NCI-H524 (cell line): ENCODE measurements around the gene RNF126.
"Not testable (repeated sequence)": the region's sequence is repeated elsewhere in the genome, so short reads cannot be mapped to it uniquely, and the experiment has no call there.

Source experiments
- DNase-seq, 2 experiments: peaks; one replicate each; lab custom pipeline; 2025; lab: John Stamatoyannopoulos, UW

Gene RNF126

DNA sequence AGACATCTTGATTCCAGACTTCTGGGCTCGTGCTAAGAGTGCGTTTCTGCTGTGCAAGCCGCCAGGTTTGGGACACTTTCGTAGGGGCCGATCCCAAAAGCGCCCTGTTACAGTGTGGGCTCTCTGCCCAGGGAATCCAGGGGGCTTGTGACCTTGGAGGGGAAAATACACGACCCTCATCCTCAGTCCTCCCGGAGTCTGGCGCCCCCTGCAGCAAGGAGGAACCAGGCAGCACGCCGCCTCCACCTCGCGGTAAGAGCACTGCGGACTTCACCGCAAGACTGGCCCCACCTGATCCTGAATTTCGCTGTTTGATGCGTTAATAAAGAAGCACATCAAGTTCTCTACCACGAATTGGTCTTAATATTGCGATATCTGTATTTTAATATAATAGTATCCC, 34.8 kb downstream of the RNF126 start:
- DNase-seq = no peak

DNA sequence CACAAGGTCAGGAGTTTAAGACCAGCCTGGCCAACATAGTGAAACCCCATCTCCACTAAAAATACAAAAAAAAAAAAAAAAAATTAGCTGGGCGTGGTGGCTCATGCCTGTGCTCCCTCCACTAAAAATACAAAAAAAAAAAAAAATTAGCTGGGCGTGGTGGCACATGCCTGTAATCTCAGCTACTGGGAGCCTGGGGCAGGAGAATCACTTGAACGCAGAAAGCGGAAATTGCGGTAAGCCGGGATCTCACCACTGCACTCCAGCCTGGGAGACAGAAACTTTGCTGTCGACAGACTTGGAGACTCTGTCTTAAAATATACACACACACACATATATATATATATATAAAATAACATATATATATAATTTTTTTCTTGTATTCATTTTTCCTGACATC, 36.4 kb downstream of the RNF126 start:
- DNase-seq = not testable (repeated sequence)

DNA sequence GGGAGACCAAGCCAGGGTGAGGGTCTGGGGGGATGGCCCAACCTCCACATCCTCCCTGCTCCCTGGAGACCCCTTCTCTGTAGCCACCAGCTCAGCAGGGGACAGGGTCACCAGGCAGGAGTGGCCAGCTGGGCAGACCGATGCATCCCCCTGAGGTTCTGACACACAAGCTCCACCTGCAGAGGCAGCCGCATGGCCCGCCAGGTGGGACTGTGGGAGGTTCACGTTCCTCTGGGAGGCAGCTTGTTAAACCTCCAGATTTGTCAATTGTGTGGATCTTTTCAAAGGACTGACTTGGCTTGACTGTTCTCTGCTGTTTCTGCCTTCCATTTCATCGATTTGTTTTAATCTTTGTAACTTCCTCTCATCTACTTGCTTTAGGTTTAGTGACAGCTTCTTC, 37.8 kb downstream of the RNF126 start:
- no peak for DNase-seq

DNA sequence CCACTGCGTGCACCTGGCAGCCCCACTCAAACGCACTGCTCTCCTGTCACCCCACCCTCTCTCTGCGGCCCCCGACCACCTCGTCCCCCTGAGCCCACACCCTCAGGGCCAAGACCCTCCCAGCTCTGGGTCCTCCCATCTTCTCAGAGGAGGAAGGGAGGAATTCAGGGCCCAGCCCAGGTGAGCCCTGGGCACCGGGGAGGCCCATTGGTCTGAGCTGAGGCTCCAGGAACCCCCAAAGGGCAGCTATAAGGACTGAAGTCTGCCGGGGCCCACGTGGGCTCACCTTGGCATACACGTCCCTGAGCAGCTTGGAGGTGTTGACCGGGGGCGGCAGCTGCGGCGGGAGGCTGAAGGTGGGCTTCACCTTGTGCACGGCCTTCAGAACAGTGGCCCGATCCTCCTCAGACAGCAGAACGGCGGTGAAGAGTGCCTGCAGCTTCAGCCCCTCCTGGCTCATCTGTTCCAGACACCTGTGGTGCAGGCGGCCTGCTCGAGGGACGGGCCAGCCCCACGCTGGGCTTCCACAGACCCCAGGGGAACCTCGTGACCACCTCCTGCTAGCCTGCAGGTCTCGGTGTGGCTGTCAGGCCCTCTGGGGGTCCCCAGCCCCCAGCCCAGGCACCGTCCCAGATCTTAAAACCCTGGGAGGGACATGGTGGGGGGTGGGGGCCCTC, 38.4 kb downstream of the RNF126 start:
- no peak for DNase-seq

DNA sequence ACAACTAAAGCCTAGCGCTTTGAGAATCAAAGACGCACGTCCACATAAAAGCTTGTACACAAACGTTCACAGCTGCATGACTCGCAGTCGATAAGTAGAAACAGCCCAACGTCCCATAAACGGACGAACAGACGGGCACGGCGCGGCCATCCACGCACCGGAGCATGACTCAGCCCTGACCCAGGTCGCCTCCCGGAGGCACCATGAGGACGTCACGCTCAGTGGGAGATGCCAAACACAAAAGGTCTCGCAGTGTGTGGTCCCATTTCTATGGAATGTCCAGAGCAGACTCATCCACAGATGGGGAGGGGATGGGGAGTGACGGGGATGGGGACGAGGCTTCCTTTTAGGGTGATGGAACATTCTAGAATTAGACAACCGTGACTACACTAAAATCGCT, 39.0 kb downstream of the RNF126 start:
- DNase-seq = no peak

DNA sequence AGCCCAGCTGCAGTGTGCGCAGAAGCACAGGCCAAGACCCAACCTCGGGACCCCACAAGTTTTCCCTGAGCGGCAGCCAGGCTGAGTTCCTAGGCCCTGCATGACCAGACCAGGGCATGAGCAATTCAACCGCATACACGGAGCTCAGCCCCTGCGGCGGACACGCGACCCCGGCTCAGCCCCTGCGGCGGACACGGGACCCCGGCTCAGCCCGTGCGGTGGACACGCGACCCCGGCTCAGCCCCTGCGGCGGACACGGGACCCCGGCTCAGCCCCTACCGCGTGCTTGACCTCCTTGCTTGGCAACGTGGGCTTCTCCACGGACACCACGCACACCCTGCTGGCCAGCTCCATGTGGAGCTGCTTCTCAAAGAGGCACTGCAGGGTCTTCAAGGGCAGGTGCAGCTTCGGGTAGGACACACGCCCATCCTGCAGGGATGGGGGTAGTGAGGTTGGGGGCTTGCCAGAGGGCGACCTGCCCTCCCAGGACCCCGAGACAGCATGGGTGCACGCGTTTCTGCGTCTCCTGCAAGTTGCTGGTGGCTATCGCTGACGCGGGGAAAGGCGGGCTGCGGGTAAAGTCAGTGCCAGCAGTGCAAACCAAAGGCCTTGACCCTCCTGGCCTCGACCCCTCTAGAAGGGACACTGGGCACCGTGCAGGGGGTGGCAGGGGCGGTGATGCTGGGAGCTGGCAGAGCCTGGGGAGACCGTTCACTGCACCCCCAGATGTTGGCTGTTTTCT, 39.7 kb downstream of the RNF126 start:
- no peak for DNase-seq

DNA sequence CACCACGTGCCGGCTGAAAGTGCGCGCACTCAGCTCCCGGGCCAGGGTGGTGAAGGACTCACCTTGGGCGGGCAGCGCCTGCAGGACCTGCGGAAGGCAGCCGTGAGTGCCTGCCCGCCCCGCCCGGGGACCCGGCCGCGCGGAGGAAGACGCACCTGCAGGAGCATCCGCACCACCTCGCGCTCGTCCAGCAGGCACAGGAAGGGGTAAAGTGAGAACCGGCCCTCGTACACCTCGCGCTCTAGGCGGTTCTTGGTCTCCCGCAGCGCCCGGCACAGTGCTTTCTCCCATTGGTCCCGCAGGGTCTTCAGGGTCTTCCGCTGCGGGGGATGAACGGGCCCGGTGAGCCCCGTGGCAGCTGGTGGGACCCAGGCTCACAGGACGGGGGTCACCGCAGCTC, 40.3 kb downstream of the RNF126 start:
- no peak for DNase-seq

DNA sequence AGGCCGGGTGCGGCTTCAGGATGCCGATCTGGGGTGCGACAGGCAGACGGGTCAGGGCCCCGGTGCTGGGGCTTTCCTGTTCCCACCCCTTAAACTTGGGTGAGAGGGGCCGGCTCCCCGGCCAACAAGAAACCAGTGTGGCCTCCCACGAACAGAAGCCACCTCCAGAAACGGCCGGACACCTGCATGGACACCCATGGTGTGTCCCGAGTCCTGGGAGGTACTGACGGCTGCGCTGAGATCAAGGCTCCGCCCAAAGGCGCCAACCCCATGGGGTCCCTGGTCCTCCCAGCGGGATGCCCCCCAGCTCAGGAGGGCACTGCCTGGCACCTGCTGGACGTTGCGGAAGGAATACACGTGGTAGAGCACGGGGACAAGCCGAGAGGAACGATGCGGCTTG, 41.2 kb downstream of the RNF126 start:
- no peak for DNase-seq

DNA sequence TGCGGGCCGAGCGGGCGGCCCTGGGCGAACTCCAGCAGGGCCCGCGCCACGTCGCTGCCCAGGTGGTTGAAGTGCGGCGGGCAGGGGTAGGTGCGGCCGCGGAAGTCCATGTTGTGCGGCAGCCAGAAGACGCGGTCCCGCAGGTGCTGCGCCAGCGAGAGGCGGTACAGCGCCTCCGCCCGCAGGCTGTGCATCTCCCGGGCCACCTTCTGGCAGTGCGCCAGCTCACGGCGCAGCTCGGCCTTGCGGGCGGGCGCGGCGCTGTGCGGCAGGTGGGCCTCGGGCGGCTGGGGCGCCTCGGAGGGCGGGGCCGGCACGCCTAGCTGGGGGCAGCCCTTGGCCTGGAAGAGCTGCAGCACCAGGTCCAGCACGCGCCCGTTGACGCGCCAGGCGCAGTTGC, 41.8 kb downstream of the RNF126 start:
- not testable (repeated sequence) for DNase-seq

DNA sequence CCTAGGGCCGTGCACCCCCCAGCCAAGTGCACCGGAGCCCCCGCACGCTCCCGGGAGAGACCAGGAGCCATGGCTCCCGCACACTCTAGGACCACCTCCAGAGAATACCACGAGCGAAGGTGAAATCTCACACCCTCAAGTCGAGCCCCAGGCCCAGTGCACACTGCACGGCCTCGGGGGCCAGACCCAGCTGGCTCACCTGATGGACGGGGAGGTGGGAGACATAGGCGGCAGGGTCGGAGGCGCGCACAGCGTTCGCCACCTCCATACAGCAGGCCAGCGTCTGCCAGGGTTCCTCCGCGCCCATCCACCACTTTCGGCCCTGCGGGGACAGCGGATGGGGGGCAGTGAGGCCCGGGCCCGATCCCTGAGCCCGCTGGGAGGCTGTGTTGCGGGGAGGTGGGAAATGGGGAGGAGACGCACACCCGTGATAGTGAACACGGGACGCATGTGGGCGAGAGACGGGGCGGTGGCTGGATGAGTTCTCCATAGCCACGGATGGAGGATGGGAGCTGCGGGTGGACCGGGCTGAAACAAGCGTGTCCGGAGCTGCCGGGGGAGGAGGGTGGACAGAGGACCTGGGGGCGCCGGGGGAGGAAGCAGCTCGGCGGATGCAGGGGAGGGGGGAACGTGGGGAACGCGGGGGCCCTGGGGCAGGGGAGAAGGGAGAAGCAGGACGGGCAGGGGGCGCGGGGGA, 42.7 kb downstream of the RNF126 start:
- DNase-seq = no peak

DNA sequence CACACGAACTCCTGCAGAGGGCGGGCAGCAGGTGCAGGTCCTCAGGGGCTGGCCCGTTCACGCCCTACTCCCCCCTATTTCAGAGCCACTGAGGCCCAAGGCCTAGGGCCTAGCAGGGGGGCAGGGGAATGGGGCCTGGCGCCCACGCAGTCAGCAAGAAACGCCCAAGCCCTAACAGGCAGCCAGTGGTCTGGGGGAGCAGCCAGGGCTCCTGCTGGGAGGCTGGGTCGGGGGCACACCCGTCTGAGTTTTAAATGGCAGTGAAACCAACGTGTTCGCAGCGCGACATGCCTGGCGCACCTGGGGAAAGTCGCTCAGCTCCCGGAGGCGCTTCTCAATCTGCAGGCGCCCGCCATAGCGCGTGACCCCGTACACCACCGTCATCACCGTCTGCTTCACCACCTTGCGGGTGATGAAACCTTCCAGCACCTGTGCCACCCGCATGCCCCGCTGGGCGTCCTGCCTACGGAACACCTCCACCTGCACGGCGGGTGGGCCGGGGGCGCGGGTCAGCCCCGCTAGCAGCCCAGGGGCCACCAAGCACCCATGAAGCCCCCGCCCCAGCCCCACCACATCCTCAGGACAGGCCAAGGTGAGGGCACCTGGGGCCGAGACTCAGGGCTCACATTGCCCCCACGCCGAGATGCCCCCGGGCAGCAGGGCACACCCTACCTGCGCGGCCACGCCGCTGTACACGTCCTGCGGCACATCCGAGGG, 43.6 kb downstream of the RNF126 start:
- no peak for DNase-seq

DNA sequence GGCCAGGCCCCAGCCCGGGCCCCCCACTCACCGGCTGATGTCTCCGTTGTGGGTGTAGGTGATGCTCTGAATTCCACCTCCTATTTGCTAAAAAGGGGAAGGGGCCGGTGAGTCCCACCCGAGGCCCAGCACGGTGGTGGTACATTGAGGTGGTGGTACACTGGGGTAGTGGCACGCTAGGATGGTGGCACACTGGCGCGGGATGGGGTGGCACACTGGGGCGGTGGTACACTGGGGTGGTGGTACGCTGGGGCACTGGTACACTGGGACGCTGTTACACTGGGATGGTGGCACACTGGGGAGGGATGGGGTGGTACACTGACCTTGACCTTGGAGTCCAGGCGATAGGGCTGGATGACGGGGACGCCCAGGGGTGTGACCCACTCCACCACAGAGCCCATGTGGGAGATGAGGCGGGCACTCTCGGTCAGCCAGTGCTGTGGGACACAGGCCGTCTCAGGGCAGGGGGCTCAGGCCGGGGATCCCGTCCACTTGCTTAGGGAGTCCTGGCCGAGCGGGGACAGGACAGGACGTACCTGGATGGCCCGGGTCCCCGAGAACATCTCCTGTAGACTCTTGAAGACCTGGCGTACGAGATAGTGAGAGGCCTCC, 44.2 kb downstream of the RNF126 start:
- no peak for DNase-seq

DNA sequence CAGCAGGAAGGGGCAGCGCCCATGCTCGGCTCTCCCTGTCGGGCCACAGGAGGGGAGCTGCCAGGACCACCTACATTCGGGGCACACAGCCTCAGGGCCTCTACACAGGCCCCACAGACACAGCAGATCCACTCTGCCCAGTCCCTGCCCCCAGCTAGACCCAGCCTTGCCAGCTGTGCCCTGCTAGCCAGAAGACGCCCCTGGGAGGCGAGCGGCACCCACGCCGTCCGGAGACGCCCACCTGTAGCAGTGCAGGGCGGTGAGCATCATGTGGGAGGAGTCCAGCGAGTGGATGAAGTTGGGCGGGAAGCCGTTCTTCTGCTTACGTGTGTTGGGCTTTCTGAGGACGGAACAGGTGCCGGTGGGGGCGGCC, 44.8 kb downstream of the RNF126 start:
- no peak for DNase-seq

DNA sequence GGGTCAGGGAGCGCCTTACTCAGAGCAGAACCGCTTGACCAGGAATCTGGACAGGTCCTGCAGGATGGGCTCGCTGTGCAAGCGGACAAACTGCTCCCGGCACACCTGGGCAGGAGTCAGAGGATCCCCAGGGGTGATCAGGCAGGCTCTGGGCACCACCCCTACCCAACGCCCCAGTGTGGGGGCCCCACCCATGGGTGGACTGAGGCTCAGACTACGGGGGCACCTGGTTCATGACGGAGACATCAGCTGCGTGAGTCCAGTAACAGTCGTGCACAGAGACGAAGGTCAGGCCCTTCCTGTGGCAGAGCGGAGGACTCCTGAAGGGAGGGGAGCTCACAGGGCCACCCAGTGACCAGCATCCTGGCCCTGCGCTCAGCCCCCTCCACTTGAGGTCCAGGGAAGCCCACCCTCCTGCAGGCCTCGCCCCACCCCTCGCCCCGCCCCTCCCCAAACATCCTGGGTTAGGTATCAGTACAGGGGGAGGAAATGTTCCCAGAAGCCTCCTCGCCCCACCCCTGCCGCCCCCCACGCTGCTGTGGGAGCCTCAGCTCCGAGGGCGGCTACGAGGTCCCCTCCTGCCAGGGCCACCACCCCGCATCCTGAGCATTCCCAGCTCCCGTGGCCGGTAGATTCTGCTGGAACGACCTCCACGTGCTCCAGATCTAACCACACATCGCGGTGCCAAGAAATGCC, 45.3 kb downstream of the RNF126 start:
- DNase-seq = no peak

DNA sequence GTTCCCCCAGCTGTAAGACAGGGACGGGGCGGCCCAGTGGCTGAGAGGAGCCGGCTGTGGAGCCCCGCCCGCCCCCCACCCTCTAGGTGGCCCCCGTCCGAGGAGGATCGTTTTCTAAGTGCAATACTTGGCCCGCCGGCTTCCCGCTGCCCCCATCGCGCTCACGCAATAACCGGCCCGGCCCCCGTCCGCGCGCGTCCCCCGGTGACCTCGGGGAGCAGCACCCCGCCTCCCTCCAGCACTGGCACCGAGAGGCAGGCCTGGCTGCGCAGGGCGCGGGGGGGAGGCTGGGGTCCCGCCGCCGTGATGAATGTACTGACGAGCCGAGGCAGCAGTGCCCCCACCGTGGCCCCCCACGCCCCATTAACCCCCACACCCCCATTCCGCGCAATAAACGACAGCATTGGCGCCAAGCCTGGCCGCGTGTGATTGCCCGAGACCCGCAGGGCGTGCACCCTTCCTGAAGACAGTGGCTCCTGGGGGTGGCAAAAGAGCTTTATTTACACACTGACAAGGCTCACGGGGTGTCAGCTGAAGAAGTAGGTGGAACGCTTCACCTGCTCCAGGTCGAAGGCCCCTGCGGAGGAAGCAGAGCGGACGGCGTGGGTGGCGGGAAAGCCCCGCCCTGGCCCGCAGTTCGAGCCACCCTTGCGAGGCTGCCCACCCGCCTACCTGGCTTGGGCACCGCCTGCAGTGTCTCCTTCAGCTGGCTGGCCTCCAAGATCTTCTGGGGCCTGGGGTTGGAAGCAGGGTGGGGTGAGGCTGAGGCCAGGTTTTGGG, 46.1 kb downstream of the RNF126 start:
- no peak for DNase-seq

DNA sequence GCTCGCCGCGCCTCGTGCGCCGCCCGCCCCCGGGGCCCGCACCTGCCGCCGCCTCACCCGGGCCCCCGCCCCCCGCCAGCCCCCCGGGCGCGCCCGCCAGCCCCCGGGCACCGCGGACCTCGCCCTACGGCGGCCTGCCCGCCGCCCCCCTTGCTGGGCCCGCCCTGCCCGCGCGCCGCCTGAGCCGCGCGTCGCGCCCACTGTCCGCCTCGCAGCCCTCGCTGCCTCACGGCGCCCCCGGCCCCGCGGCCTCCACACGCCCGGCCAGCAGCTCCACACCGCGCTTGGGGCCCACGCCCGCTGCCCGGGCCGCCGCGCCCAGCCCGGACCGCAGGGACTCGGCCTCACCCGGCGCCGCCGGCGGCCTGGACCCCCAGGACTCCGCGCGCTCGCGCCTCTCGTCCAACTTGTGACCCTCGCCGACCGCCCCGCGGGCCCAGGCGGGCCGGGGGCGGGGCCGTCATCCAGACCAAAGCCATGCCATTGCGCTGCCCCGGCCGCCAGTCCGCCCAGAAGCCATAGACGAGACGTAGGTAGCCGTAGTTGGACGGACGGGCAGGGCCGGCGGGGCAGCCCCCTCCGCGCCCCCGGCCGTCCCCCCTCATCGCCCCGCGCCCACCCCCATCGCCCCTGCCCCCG, 46.8 kb downstream of the RNF126 start:
- no peak for DNase-seq

DNA sequence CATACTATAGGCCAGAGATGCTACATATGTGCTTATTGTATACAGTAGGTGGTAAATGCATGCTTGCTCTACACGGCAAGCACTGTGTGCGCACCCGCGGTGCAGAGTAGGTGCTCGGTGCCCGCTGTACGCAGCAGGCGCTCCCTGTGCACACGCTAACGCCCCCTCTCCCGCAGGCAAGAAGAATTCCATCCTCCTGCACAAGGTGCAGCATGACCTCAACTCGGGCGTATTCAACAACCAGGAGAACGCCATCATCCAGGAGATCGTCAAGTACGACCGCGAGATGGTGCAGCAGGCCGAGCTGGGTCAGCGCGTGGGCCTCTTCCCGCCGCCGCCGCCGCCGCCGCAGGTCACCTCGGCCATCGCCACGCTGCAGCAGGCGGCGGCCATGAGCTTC, 47.4 kb downstream of the RNF126 start:
- no peak for DNase-seq

DNA sequence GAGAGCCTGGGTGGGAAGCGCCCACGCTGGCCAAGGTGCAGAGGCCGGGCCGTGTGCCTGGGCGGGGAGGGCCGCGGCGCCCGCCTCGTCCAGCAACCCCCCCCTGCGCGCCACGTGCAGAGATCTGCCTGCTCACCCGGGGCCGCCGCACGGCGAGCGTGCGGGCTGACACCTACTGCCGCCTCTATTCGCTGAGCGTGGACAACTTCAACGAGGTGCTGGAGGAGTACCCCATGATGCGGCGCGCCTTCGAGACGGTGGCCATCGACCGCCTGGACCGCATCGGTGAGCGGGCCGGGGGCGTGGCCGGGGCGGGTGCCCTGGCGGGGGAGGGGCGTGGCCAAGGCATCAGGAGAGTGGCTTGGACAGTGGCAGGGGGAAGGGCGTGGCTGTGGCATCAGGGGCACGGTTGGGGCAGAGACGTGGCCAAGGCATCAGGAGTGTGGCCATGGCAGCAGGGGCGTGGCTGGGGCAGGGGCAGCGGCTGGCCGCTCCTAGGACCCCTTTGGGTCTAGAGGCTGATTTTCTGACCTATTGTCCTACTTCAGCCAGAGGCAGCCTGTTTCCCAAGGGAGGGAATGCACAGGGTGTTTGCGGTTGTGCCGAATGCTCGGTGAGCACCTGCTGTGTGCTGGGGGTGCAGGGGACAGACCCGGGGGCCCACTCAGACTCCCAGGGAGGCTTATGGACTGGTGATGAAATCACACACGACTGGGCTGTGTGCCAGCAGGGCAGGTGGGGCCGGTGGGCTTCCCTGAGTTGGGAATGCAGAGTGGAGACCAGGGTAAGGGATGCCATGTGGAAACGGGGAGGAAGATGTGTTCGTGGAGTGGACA, 49.1 kb downstream of the RNF126 start:
- no peak for DNase-seq

DNA sequence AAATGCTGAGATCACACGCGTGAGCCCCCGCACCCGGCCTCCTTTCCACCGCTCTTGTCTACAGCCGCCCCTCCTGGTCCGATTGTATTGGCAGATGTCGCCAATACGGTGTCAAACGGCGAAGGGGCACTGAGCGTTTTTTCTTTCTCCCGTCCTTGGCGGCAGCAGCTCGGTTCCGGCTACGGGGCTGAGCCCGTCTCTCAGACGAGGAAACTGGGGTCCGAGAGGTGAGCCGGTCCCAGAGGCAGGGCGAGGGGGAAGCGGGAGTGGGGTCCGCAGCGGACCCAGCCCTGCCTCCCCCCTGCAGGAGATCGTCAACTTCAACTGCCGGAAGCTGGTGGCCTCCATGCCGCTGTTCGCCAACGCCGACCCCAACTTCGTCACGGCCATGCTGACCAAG, 50.1 kb downstream of the RNF126 start:
- DNase-seq = no peak
